GM21528 (cell line): Measurements from ENCODE around the gene ENOX1.

Experiments
- ATAC-seq: cut with Tn5 transposase; IDR thresholded peaks from one replicate; pipeline ENCODE4 v1.9.1; 2021; ENCODE audit warnings: mild to moderate bottlenecking, moderate library complexity; ENCODE audit not compliant: unreplicated experiment, low FRiP score

ENOX1 gene

GRCh38 chr13:43785650-43786471, 911 bp downstream of the ENOX1 start:
- ATAC-seq = no peak

GRCh38 chr13:43785261-43785649, 1.5 kb downstream of the ENOX1 start:
- ATAC-seq = no peak

- no peak for ATAC-seq
These were observed 2.3 kb downstream of the ENOX1 start for GRCh38 chr13:43784496-43784895.

- no peak for ATAC-seq
These were observed 3.0 kb downstream of the ENOX1 start for GRCh38 chr13:43783820-43784219.

GRCh38 chr13:43782686-43783085, 4.1 kb downstream of the ENOX1 start:
- no peak for ATAC-seq

GRCh38 chr13:43780666-43781065, 6.1 kb downstream of the ENOX1 start:
- ATAC-seq = no peak

DNA sequence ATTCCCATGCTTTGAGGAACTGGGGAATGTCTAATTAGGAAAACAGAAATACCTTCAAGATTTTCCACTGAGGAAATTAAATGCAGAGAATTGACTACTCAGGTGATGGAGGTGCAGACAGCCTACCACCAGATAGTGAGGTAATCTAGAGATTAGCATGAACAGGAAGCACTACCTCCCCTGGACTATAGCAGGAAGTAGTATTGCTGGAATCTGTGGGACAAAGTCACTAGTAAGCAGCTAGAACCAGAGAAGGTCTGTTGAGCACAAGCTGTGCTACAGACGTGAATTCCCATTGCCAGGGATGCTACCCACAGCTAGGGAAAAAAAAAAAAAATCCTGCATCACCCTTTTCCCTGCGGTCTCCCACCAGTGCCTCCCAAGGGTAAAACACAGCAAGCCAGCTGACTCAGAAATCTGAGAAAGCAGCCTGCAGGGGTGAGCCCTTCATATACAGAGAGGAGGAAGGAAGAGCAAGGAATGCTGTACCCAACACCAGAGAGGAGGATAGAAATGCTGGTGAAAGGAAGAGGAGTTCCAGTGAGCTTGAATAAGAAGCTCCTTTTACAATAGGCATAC, 10.2 kb downstream of the ENOX1 start:
- no peak for ATAC-seq

GRCh38 chr13:43776006-43776405, 10.8 kb downstream of the ENOX1 start:
- no peak for ATAC-seq

GRCh38 chr13:43773602-43774001, 13.2 kb downstream of the ENOX1 start:
- ATAC-seq = no peak

GRCh38 chr13:43770871-43771270, 15.9 kb downstream of the ENOX1 start:
- no peak for ATAC-seq

GRCh38 chr13:43769529-43769928, 17.2 kb downstream of the ENOX1 start:
- ATAC-seq = no peak

DNA sequence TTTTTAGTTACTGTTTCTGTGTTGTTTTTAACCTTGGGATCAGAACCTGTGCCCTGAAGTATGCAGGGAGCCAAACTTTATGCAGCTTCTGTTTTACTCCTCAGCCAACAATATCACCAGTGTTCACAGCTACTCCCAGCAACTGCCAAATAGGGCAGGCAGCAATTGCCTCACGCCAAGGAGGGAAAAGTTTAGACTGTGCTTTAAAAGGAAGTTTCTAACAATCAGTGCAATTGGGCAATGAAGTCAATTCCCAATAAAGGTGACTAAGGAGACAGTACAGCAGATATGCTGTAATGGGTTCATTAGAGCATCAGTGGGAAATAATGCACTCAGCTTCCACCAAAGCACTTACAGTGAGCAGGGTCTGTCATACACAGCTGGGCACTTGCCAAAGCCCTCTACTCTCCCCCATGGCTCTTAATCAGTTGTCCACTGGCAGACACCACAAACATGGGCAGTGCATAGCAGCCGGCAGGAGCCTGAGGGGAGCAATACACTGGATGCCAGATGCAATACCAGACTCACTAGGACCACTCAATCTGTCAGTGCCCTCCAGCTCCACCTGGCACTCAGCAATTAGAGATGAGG, 19.3 kb downstream of the ENOX1 start:
- no peak for ATAC-seq

- ATAC-seq = no peak
These were observed 20.0 kb downstream of the ENOX1 start for GRCh38 chr13:43766725-43767124.

DNA sequence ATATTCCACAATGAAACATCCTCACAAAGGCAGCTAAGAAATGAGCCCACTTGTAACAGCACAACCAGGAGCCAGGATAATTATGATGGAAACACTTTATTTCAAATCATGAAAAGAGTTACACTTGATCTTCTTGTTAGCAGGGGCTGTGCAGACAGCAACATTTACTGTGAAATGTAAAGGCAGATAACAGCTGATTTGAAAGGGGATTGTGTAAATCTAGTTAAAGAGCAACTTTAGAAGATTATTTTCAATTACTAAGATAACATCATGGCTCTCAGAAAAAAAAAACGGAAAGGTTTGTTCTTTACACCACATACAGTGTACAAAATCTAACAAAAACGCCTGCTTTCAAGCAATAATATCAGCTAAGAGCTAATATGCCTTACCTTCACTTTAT, 22.4 kb downstream of the ENOX1 start:
- ATAC-seq = no peak

DNA sequence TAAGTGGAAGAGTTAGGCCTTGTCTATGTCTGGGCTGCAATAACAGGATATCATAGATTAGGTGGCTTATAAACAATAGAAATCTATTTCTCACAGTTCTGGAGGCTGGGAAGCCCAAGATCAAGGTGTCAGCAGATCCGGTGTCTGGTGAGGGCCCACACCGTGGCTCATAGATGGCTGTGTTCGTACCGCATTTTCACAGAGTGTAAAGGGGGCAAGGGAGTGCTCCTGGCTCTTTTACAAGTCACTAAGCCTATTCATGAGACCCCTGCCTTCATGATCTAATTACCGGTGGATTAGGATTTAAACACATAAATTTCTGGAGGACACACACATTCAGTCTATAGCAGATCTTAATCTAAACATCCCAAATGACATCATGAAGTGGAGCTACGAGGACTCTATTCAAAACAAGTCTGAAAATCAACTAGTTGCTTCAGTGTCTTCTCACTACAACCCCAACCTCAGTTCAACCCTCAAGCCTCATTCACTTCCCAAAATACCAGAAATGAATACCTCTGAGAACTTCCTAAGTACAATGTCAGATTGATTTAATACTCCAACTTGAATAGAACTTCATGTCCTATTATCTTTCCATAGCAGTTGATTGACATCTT, 23.5 kb downstream of the ENOX1 start:
- ATAC-seq = no peak

GRCh38 chr13:43761616-43762315, 25.0 kb downstream of the ENOX1 start:
- no peak for ATAC-seq

- no peak for ATAC-seq
These were observed 26.5 kb downstream of the ENOX1 start for GRCh38 chr13:43760257-43760656.

DNA sequence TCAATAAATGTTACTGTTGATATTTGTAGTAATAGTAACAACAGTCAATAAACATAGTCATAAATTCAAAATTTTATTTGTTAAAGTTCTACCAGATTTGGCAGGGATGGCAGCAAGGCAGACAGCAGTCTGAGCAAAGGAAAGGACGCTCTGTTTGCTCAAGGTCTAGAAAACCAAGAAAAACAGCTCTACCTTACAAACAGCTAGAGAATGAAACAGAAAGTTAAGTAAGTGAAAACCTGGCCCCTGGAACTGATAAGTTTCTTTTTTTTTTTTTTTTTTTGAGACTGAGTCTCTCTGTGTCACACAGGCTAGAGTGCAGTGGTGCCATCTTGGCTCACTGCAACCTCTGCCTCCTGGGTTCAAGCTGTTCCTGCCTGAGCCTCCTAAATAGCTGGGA, 27.9 kb downstream of the ENOX1 start:
- no peak for ATAC-seq

DNA sequence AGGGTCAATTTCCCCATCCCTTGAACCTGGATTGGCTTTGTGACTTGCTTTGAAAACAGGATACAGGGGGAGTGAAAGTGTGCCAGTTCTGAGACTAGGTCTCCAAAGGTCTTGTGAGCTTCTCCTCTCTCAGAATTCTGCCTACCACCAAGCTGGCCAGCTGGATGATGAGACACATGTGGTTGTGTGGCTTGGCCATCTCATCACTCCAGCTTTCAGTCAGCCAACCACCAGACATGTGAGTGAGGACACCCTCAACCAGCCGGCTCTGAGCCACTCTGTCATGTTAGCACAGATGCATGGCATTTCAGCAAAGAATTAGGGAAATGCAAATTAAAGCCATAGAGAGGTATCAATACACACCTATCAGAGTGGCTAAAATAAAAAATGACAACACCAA, 29.5 kb downstream of the ENOX1 start:
- no peak for ATAC-seq

DNA sequence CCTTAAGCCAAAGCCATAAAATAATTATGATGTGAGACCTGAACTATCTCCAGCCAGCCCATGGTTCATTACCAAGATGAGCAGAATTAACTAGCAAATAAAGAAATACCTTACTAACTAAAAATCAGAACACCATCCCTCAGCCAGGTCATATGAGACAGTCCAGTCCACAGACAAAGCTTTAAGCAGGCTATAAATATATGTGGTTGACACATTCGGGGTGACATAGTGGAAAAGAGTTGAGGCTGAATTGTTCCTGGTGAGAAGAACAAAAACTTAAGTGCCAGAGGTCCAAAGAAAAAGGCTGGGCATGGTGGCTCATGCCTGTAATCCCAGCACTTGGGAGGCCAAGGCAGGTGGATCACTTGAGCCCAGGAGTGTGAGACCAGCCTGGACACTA, 30.9 kb downstream of the ENOX1 start:
- no peak for ATAC-seq

DNA sequence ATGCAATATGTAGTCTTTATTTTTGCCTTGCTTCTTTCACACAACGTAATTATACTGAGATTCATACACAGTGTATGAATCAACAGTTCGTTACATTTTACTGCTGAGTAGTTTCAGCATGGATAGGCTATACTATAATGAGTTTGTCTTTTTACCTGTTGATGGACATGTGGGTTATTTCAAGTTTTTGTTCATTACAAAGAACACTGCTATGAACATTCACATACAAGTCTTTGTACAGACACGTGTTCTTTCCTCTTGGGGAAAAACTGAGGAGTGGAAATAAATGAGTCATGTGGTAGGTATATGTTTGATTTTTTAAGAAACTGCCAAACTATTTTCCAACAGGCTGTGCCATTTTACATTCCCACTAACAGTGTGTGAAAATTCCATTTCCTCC, 35.1 kb downstream of the ENOX1 start:
- ATAC-seq = no peak
